Measurements from ENCODE around the gene VARS2.

The VARS2 gene

DNA sequence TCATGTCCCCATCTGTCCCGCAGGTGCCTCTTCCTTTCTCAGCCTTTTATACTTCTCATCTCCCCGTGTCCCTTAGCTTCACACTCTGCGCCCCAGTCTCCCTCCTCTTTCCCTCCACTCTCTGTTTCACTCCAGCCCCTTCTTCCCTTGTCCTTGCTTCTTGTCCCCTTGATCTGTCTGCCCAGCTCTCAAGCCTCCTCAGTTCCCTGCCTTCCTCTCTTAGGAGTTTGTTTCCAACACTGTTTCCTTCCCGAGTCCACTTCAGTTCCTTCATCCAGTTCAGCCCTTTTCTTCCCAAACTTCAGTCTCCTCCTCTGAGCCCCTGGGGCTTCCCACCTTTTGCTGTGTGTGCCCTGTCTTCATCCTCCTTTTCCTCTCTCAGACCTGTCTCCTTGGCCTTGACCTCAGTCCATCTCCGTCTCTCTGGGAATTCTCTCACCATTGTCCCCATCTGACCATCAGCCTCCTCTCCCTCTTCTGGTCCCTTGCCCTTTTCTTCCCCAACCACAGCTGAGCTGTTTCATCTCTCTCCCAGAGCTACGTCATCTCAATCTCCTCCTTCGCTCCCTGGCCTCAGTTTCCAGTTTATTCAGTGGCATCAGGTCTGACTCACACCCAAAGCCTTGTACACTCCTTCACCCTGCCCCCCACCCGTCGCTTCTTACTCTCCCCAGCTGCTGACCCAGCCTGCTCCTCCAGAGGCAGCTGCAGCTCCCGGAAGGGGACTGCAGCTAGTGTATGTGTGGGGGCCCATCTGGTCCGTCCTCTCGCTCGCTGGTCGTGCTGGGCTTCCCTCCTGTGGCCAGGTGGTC lies 32.4 kb upstream of the VARS2 start:
- TF ChIP-seq SCRT2 (tag by site-specific recombination; IDR thresholded peaks at IDR 0.05), result peak; percentile 77
- TF ChIP-seq SCRT1 (tag by site-specific recombination; IDR thresholded peaks at IDR 0.05; ENCODE audit: borderline replicate concordance), result peak; percentile 49; the same call in 1 of the 2 replicates
- no peak for TF ChIP-seq ZBTB6 (tag by site-specific recombination; IDR thresholded peaks at IDR 0.05)
- TF ChIP-seq, protein P1, sequence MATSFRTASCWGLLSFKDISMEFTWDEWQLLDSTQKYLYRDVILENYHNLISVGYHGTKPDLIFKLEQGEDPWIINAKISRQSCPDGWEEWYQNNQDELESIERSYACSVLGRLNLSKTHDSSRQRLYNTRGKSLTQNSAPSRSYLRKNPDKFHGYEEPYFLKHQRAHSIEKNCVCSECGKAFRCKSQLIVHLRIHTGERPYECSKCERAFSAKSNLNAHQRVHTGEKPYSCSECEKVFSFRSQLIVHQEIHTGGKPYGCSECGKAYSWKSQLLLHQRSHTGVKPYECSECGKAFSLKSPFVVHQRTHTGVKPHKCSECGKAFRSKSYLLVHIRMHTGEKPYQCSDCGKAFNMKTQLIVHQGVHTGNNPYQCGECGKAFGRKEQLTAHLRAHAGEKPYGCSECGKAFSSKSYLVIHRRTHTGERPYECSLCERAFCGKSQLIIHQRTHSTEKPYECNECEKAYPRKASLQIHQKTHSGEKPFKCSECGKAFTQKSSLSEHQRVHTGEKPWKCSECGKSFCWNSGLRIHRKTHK (tag by site-specific recombination; IDR thresholded peaks at IDR 0.05), result no peak
- Histone ChIP-seq H3K4me3 (ENCODE audit: low read depth, low read length) (no peak overlapping the region), H3K27ac (ENCODE audit: extremely low read depth, low read depth, low read length) (no peak overlapping the region), H3K9me3 (ENCODE audit: control insufficient read depth, insufficient read depth, low read depth, low read length) (no peaks in the 10 kb centered on the region), H3K4me1 (ENCODE audit: control insufficient read depth, insufficient read depth, low read length) (peaks cover 23% of the 10 kb centered on the region), H3K36me3 (ENCODE audit: control insufficient read depth in 2 of 2, insufficient read depth in 1 of 2, low read length in 2 of 2) (no peaks in the 10 kb centered on the region)
- ChIA-PET POLR2A (interaction anchor here (0.6 to 2.2 kb wide), 8 partner anchors 26 to 212 kb away, joined by 3 to 17 read pairs (median 6); partner anchors contain the start of genes GTF2H4 and VARS2), CTCF (interaction anchor here (0.6 to 14.8 kb wide), 12 partner anchors 24 to 311 kb away, joined by 3 to 332 read pairs (median 4); no protein-coding TSS in a partner anchor)

DNA sequence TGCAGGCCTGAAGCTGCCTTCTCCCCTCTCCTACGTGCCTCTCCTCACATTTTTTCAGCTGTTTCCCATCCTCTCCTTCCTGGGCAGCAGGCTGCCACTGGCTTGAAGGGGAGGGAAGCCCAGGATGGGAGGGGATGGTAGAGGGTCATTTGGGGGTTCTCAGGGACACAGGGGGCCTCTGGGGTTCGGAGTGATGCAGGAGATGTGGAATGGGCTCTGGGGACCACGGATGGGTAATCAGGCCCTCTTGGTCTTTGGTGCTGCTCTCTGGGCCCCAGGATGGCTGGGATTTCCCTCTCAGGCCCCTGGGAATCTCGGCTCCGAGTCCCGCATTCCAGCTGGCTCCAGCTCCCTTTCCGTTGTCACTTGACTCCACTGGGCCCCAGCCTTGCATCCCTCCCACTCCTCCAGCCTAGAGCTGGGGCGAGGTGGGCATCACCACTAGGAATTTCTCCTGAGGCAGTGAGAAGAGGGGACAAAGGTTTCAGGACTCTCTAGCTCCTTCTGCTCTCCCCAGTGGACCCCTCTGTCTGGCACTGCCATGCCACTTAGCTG lies 31.8 kb upstream of the VARS2 start:
- no peaks in the 10 kb centered on the region for H3K36me3 ChIP-seq (ENCODE audit: control insufficient read depth in 2 of 2, insufficient read depth in 1 of 2, low read length in 2 of 2)
- ChIA-PET CTCF (interaction anchor here (0.6 to 14.8 kb wide), 15 partner anchors 11 to 310 kb away, joined by 3 to 332 read pairs (median 3); partner anchors contain the start of gene DHX16), POLR2A (interaction anchor here (0.6 to 2.2 kb wide), 13 partner anchors 14 to 244 kb away, joined by 3 to 17 read pairs (median 5); partner anchors contain the start of genes GTF2H4, MDC1 and VARS2)
- H3K27ac ChIP-seq (ENCODE audit: extremely low read depth, low read depth, low read length), result no peak overlapping the region; the same call in 1 of the 2 replicates
- TF ChIP-seq, protein P2, sequence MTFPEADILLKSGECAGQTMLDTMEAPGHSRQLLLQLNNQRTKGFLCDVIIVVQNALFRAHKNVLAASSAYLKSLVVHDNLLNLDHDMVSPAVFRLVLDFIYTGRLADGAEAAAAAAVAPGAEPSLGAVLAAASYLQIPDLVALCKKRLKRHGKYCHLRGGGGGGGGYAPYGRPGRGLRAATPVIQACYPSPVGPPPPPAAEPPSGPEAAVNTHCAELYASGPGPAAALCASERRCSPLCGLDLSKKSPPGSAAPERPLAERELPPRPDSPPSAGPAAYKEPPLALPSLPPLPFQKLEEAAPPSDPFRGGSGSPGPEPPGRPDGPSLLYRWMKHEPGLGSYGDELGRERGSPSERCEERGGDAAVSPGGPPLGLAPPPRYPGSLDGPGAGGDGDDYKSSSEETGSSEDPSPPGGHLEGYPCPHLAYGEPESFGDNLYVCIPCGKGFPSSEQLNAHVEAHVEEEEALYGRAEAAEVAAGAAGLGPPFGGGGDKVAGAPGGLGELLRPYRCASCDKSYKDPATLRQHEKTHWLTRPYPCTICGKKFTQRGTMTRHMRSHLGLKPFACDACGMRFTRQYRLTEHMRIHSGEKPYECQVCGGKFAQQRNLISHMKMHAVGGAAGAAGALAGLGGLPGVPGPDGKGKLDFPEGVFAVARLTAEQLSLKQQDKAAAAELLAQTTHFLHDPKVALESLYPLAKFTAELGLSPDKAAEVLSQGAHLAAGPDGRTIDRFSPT (tag by site-specific recombination; IDR thresholded peaks at IDR 0.05), result peak; percentile 18; the same call in 1 of the 2 replicates
- TF ChIP-seq ZBTB6 (tag by site-specific recombination; IDR thresholded peaks at IDR 0.05) (peak; percentile 88), ZNF211 (tag by site-specific recombination; IDR thresholded peaks at IDR 0.05; ENCODE audit: low read depth) (no peak)
- no peak overlapping the region for H3K4me3 ChIP-seq (ENCODE audit: low read depth, low read length)
- H3K9me3 ChIP-seq (ENCODE audit: control insufficient read depth, insufficient read depth, low read depth, low read length), result no peaks in the 10 kb centered on the region
- H3K4me1 ChIP-seq (ENCODE audit: control insufficient read depth, insufficient read depth, low read length), result peaks cover 27% of the 10 kb centered on the region

DNA sequence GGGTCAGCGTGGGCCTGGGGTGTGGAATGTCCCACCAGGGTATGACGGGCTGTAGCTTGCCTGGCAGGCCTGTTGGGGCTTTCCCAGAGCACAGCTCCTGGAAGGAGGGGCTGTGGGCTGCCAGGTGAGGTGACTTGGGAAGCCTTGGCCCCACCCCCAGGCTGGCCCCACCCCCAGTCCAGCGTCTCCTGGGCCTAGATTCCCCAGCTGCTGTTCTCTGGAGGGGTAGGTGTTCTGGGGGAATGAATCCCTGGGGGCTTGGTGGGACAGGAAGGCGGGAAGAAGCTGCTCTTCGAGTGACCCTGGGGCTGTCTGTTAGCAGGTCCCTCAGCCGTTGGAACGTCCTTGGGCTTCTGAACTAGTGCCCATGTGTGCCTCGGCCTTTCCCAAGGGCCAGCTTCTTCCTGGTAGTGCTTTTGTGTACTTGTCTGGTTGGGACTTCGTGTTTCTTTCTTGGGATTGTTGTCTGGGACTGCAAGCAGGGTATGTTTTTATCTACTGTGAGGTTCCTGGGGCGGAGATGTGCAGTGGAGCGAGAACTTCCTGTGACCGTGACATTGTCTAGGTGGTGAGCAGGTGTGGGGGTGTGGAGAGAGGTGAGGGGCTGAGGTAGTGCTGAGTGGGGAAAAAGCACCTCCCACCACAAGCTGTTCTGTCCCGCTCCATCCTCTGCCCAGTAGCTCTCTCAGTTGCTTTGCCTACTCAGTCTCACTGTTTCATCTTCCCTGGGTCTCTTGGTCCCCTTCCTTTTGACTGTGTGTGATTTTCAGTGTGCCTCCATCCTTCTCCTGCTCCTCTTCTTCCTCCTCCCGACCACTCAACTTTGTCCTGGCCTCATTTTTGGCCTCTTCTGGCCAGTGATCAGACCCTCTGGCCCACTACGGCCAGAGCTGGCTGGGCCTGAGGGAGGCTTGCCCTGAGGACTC lies 31.0 kb upstream of the VARS2 start:
- H3K9me3 ChIP-seq (ENCODE audit: control insufficient read depth, insufficient read depth, low read depth, low read length), result no peaks in the 10 kb centered on the region
- peak overlapping the region; percentile 47 for H3K4me3 ChIP-seq (ENCODE audit: low read depth, low read length)
- ChIA-PET CTCF (interaction anchor here (0.6 to 14.8 kb wide), 17 partner anchors 11 to 310 kb away, joined by 3 to 332 read pairs (median 3); partner anchors contain the start of genes DHX16 and VARS2), POLR2A (interaction anchor here (0.6 to 2.9 kb wide), 18 partner anchors 13 to 245 kb away, joined by 3 to 24 read pairs (median 4); partner anchors contain the start of genes GTF2H4, IER3, MDC1 and NRM)
- H3K36me3 ChIP-seq (ENCODE audit: control insufficient read depth in 2 of 2, insufficient read depth in 1 of 2, low read length in 2 of 2), result no peaks in the 10 kb centered on the region
- H3K27ac ChIP-seq (ENCODE audit: extremely low read depth, low read depth, low read length), result peak overlapping the region; percentile 69
- H3K4me1 ChIP-seq (ENCODE audit: control insufficient read depth, insufficient read depth, low read length), result peaks cover 29% of the 10 kb centered on the region
- TF ChIP-seq ZNF600 (tag by site-specific recombination; IDR thresholded peaks at IDR 0.05), result peak; percentile 92
- TF ChIP-seq PATZ1 (tag by site-specific recombination; IDR thresholded peaks at IDR 0.05), result no peak
- no peak for TF ChIP-seq ZBTB8A (tag by site-specific recombination; IDR thresholded peaks at IDR 0.05)
- TF ChIP-seq OSR2 (tag by site-specific recombination; IDR thresholded peaks at IDR 0.05), result peak; percentile 16; the same call in 1 of the 2 replicates
- TF ChIP-seq GLI2 (tag by site-specific recombination; IDR thresholded peaks at IDR 0.05; ENCODE audit: borderline replicate concordance, low read depth), result no peak
- TF ChIP-seq ZNF626 (tag by site-specific recombination; IDR thresholded peaks at IDR 0.05), result no peak
- TF ChIP-seq ZSCAN5A (tag by site-specific recombination; IDR thresholded peaks at IDR 0.05), result no peak
